Ramos (cell line): Measurements from ENCODE around the gene NTN1.
"Not testable (repeated sequence)": the region's sequence is repeated elsewhere in the genome, so short reads cannot be mapped to it uniquely, and the experiment has no call there.

Source experiments
- in situ Hi-C: fragments of 300-500 bp; cut with MboI; formaldehyde crosslinking; loops from one replicate; pipeline ENCODE4 v1.14.3; 2022; ENCODE audit warnings: low sequenced_read_pairs; ENCODE audit not compliant: unreplicated experiment

NTN1 gene

DNA sequence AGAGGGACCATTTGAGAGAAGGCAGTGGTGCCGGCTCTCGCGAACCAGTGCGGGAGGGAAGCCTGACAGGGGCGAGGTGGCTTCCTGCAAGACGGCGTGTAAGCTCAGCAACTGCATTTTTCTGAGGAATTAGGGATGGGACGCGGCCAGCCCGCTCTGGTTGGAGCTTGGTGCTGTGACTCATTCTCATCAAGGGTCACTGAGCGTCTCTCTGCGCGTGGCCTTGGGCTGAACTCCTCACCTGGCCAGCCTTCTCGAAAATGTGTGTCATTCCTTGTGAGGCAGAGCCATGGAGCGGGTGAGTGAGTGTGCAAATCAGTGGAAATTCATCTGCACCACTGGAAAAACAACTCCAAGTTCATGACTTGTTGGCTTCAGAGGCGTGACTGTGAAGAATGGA, 52.8 kb downstream of the NTN1 start:
- in situ Hi-C loops, result no loop called here

GRCh38 chr17:9079461-9080103, 58.3 kb downstream of the NTN1 start:
- in situ Hi-C loops, result no loop called here

GRCh38 chr17:9080296-9080914, 59.1 kb downstream of the NTN1 start:
- in situ Hi-C loops, result no loop called here

- in situ Hi-C loops, result no loop called here
These were observed 59.7 kb downstream of the NTN1 start for GRCh38 chr17:9080983-9081382.

DNA sequence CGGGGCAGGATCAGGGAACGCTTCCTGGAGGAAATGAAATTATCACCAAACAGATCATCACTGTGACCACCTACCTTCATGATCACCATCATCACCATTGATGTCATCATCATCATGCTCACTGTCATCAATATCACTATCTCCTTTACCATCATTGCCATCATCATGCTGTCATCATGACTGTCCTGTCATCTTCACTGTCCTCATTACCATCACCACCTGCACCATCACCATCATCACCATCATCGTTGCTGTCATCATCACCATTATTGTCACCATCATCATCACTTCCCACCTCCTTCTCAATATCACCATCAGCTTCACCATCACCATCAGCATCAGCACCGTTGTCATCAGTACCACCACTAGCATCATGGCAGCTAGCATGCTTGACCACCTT, 65.3 kb downstream of the NTN1 start:
- in situ Hi-C loops, result no loop called here

- in situ Hi-C loops, result no loop called here
These were observed 66.6 kb downstream of the NTN1 start for GRCh38 chr17:9087921-9088320.

DNA sequence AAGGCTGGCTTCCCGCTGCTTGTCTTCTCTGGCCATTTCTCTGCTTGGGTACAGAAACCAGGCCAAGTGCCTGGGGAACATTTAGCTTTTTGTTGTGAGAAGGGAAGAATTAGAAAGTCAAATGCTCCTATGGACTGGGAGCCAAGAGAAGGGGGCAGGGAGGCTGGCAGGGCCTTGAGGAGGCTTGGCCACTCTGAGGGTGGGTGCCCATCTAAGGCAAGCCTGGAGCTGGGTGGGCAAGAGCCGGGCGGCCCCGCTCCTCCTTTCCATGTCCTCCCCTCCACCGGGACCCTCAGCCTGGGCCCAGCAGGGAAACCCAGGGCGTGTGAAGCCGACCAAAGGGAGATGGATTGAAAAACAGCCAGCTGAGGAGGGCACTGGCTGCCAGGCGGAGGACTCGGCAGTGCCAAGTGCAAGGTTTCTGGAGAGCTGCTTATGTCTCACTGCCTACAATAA, 69.4 kb downstream of the NTN1 start:
- in situ Hi-C loops, result no loop called here

DNA sequence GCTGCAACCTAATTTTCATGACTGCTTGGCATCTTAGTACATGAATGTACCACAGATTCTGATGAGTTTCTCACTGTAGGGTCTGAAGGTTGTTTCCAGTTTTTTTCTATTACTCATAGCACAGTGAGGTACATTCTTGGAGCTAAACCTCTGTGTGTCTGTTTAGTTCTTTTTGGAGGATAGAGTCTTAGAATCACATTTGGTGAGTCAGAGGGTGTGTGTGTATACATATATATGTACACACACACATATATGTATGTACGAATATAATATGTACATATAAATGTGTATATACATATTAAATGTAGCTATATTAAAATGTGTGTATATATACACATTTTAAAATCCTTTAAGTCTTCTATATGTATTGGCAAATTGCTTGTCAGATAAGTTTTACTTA, 72.9 kb downstream of the NTN1 start:
- in situ Hi-C loops, result no loop called here

- in situ Hi-C loops, result no loop called here
These were observed 74.1 kb downstream of the NTN1 start for GRCh38 chr17:9095390-9095789.

- in situ Hi-C loops, result no loop called here
These were observed 77.0 kb downstream of the NTN1 start for GRCh38 chr17:9098242-9098825.

GRCh38 chr17:9101356-9101755, 80.0 kb downstream of the NTN1 start:
- in situ Hi-C loops, result no loop called here

- in situ Hi-C loops, result not testable (repeated sequence)
These were observed 81.9 kb downstream of the NTN1 start for GRCh38 chr17:9103193-9103592.

- in situ Hi-C loops, result no loop called here
These were observed 83.2 kb downstream of the NTN1 start for GRCh38 chr17:9104370-9105041.

DNA sequence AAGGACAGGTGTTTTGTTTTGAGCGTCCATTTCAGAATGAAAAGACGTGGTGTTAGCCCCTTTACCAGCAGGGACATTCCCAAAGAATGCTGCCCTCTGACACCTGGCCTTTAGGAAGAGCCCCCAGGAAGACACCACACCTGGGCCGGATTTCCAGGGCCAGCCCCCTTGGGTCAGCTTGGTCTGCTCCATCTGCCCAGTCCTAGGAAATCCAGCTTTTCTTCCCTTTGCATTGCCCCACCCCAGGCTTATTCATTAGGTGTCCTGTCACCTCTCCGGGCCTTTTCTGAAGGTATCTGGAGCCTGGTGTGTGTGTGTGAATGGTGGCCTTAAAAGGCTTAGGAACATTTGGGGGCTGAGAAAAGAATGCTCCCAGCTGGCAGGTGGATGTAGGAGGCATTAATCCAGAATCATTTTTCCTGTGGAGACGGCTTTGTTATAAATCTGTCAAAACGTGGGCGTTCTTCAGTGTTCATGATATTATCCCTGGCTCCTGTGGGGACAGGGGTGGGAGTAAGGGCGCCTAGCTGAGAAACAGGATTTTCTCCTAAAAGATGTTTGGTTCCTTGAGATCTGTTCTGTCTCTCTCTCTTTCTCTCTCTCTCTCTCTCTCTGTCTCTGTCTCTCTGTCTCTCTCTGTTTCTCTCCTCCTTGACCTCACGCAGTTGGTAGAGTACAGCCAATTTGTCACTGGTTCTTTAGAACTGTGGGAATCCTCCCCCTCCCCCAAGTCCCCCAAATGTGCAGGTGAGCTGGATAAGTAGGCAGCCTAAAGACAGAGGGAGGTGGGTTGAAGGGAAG, 84.0 kb downstream of the NTN1 start:
- in situ Hi-C loops, result no loop called here

- in situ Hi-C loops, result not testable (repeated sequence)
These were observed 85.0 kb downstream of the NTN1 start for GRCh38 chr17:9106278-9106677.

DNA sequence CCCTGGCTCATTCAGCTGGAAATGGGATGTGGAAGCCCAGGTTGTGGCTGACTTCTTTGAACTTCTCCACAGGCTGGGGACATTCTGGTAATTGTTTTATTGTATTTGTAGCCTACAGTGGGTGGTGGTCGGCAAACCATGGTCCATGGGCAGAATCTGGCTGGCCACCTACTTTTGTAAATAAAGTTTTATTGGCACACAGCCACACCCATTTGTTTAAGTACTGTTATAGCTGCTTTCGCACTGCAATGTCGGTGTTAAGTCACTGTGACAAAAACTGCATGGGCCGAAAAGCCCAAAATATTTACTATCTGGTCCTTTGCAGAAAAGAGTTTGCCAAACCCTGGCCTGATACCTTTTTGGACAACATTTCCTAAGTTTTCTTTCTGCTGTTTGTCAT, 86.2 kb downstream of the NTN1 start:
- in situ Hi-C loops, result no loop called here

DNA sequence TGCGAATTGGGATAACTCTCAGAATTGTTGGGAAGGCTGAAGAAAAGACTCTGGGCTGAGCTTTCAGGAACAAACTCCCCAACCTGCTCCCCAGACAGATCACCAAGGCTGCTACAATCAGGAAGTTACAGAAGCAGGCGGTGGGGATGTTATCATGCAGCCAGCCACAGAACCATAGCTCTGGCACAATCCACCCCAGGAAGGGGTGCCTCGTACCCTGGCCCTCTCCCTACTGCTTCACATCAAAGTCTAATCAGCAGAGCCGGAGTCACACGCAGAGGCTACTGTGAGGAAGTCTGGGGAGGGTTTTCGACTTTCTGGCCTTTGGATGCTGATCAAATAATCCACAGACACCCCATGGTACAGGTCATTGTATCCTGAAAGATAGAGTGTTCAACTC, 86.8 kb downstream of the NTN1 start:
- in situ Hi-C loops, result no loop called here

DNA sequence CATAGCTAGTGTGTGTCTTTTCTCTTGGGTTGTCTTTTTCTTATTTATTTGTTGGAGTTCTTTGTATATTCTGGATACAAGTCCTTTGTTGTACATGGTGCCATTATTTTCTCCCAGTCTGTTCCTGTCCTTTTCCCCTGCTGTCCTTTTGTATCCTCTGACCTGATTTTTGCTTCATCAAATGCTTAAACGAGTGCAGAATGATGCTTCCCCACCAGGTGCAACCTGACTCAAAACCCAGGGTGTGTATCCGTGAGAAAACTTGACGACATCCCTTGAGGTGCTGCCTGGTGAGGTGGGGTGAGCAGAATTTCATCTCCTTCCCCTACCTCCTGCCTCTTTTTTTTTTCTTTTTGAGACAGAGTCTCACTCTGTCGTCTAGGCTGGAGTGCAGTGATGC, 88.6 kb downstream of the NTN1 start:
- in situ Hi-C loops, result no loop called here

DNA sequence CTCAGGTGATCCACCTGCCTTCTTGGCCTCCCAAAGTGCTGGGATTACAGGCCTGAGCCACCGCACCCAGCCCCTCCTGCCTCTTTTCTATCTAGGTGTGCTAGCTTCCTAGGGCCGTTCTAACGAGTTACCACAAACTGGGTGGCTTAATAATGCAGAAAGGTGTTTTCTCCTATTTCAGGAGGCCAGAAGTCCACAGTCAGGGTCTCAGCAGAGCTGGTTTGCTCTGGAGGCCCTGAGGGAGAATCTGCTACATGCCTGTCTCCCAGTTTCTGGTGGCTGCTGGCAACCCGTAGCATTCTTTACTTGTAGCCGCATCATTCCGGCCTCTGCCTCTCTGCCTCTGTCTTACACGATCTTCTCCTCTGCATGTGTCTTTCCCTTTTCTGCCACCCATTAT, 89.2 kb downstream of the NTN1 start:
- in situ Hi-C loops, result no loop called here
